H9 (cell line): ENCODE data around the gene DCST1. TPM values are rescaled to one million over a fixed set of nuclear protein-coding genes. Genes with fewer than 3 reads are reported as not detected.

Experiments used
- DNase-seq: peaks from one replicate; pipeline ENCODE4 v3.0.0-alpha.2; 2017
- H2AFZ ChIP-seq: one replicate; pipeline ENCODE4 v1.6.1; 2013; ENCODE audit warnings: mild to moderate bottlenecking, low read length, control low read depth, moderate library complexity
- H2AK5ac ChIP-seq: 2 replicates; pipeline ENCODE4 v1.6.1; 2013; ENCODE audit warnings: low read length, control low read depth, mixed read lengths; ENCODE audit not compliant: insufficient read length
- H2BK120ac ChIP-seq: one replicate; pipeline ENCODE4 v1.6.1; 2013; ENCODE audit warnings: low read depth, mild to moderate bottlenecking, low read length, control low read depth, inconsistent platforms; ENCODE audit not compliant: poor library complexity, severe bottlenecking
- H2BK12ac ChIP-seq: 2 replicates; pipeline ENCODE4 v1.6.1; 2013; ENCODE audit warnings: low read length, control low read depth, mixed read lengths, low read depth; ENCODE audit not compliant: insufficient read length
- H2BK15ac ChIP-seq: 2 replicates; pipeline ENCODE4 v1.6.1; 2013; ENCODE audit warnings: low read depth, low read length, control low read depth
- H2BK20ac ChIP-seq: one replicate; pipeline ENCODE4 v1.6.1; 2013; ENCODE audit warnings: low read depth, mild to moderate bottlenecking, low read length, control low read depth, inconsistent platforms; ENCODE audit not compliant: poor library complexity, severe bottlenecking
- H2BK5ac ChIP-seq: 2 replicates; pipeline ENCODE4 v1.6.1; 2013; ENCODE audit warnings: low read length, control low read depth, mixed read lengths; ENCODE audit not compliant: insufficient read length
- H3K14ac ChIP-seq: 2 replicates; pipeline ENCODE4 v1.6.1; 2013; ENCODE audit warnings: low read length, control low read depth; ENCODE audit not compliant: insufficient read depth
- H3K18ac ChIP-seq: 2 replicates; pipeline ENCODE4 v1.6.1; 2013; ENCODE audit warnings: low read depth, mild to moderate bottlenecking, mixed read lengths, low read length, control low read depth; ENCODE audit not compliant: insufficient read length
- H3K23ac ChIP-seq: 2 replicates; pipeline ENCODE4 v1.6.1; 2013; ENCODE audit warnings: low read length, control low read depth, mixed read lengths, low read depth; ENCODE audit not compliant: insufficient read length
- H3K23me2 ChIP-seq: 2 replicates; pipeline ENCODE4 v1.6.1; 2013; ENCODE audit warnings: low read depth, mild to moderate bottlenecking, mixed read lengths, low read length, control low read depth; ENCODE audit not compliant: insufficient read length, poor library complexity, severe bottlenecking
- H3K27ac ChIP-seq: 2 replicates; pipeline ENCODE4 v1.5.1; 2013; ENCODE audit warnings: low read length, control low read depth, mixed read lengths, low read depth; ENCODE audit not compliant: insufficient read length
- H3K27me3 ChIP-seq: 2 replicates; pipeline ENCODE4 v1.6.1; 2013; ENCODE audit warnings: low read length, control low read depth, inconsistent platforms; ENCODE audit not compliant: insufficient read depth
- H3K4ac ChIP-seq: 2 replicates; pipeline ENCODE4 v1.6.1; 2013; ENCODE audit warnings: low read depth, mild to moderate bottlenecking, control low read depth, inconsistent platforms, low read length, moderate library complexity
- H3K4me1 ChIP-seq: 2 replicates; pipeline ENCODE4 v1.6.1; 2013; ENCODE audit warnings: low read length, control low read depth, inconsistent platforms; ENCODE audit not compliant: insufficient read depth
- H3K4me2 ChIP-seq: 2 replicates; pipeline ENCODE4 v1.6.1; 2013; ENCODE audit warnings: low read length, control low read depth, mixed read lengths; ENCODE audit not compliant: insufficient read length, insufficient read depth
- H3K56ac ChIP-seq: 2 replicates; pipeline ENCODE4 v1.6.1; 2013; ENCODE audit warnings: low read depth, mild to moderate bottlenecking, mixed read lengths, low read length, control low read depth; ENCODE audit not compliant: insufficient read length
- H3K79me1 ChIP-seq: 2 replicates; pipeline ENCODE4 v1.6.1; 2013; ENCODE audit warnings: low read depth, mild to moderate bottlenecking, moderate library complexity, low read length, control low read depth, inconsistent platforms; ENCODE audit not compliant: insufficient read depth, poor library complexity, severe bottlenecking
- H3K79me2 ChIP-seq: 2 replicates; pipeline ENCODE4 v1.6.1; 2013; ENCODE audit warnings: low read length, control low read depth, inconsistent platforms; ENCODE audit not compliant: insufficient read depth
- H3K9ac ChIP-seq: 2 replicates; pipeline ENCODE4 v1.6.1; 2013; ENCODE audit warnings: low read length, control low read depth, mixed read lengths; ENCODE audit not compliant: insufficient read length; ENCODE audit errors: extremely low read depth
- H3K9me3 ChIP-seq: one replicate; pipeline ENCODE4 v1.6.1; 2013; ENCODE audit warnings: low read depth, low read length, inconsistent platforms; ENCODE audit not compliant: control insufficient read depth
- H3T11ph ChIP-seq: one replicate; pipeline ENCODE4 v1.6.1; 2013; ENCODE audit warnings: mild to moderate bottlenecking, low read length, control low read depth, inconsistent platforms
- H4K20me1 ChIP-seq: one replicate; pipeline ENCODE4 v1.6.1; 2013; ENCODE audit not compliant: control insufficient read depth, insufficient read length, insufficient read depth
- H4K5ac ChIP-seq: 2 replicates; pipeline ENCODE4 v1.6.1; 2013; ENCODE audit warnings: low read depth, mild to moderate bottlenecking, mixed read lengths, low read length, control low read depth; ENCODE audit not compliant: insufficient read length
- H4K8ac ChIP-seq: replicated peaks from 2 replicates; pipeline ENCODE4 v1.6.1; 2013; ENCODE audit warnings: low read length, control low read depth, mixed read lengths, low read depth; ENCODE audit not compliant: insufficient read length
- H4K91ac ChIP-seq: 2 replicates; pipeline ENCODE4 v1.6.1; 2013; ENCODE audit warnings: low read depth, mild to moderate bottlenecking, moderate library complexity, mixed read lengths, low read length, control low read depth; ENCODE audit not compliant: insufficient read length
- H3K27ac Mint-ChIP-seq, 3 experiments: 2 replicates in 2 of 3; 3 replicates in 1 of 3; pipeline ENCODE4 v1.8.0; 2020 to 2021; ENCODE audit warnings: mixed read lengths in 3 of 3, mild to moderate bottlenecking in 1 of 3, moderate library complexity in 1 of 3
- H3K27me3 Mint-ChIP-seq: 2 replicates; pipeline ENCODE4 v1.8.0; 2021; ENCODE audit warnings: low read depth, mild to moderate bottlenecking, moderate library complexity, mixed read lengths
- H3K36me3 Mint-ChIP-seq, 3 experiments: 2 replicates in 2 of 3; 3 replicates in 1 of 3; pipeline ENCODE4 v1.8.0; 2020 to 2021; ENCODE audit warnings: low read depth in 3 of 3, mixed read lengths in 3 of 3; ENCODE audit not compliant: insufficient read depth in 1 of 3
- H3K4me1 Mint-ChIP-seq, 2 experiments: 2 replicates each; pipeline ENCODE4 v1.8.0; 2020; ENCODE audit warnings: mixed read lengths in 2 of 2
- H3K4me3 Mint-ChIP-seq, 2 experiments: 2 replicates in 1 of 2; 3 replicates in 1 of 2; pipeline ENCODE4 v1.8.0; 2020 to 2021; ENCODE audit warnings: mild to moderate bottlenecking in 2 of 2, mixed read lengths in 2 of 2, moderate library complexity in 1 of 2
- H3K9me3 Mint-ChIP-seq, 2 experiments: 2 replicates in 1 of 2; 3 replicates in 1 of 2; pipeline ENCODE4 v1.8.0; 2020; ENCODE audit warnings: mild to moderate bottlenecking in 2 of 2, mixed read lengths in 2 of 2, moderate library complexity in 1 of 2
- WGBS: extraction: QIAGEN DNeasy Blood & Tissue Kit; methylation state at CpG from one replicate; pipeline ENCODE4 v1.1.7; 2013; ENCODE audit warnings: missing lambda C conversion rate, low lambda C conversion rate, mixed read lengths; ENCODE audit not compliant: insufficient read length; ENCODE audit errors: extremely low coverage; 5-methylcytosine and 5-hydroxymethylcytosine counted together
- total RNA-seq: library from RNA; stranded (reverse); gene quantifications from 2 replicates; pipeline ENCODE4 v1.2.1, GENCODE V29; 2021
- TF ChIP-seq, protein P1 (sequence below): fragments of 200-600 bp; sonication (generic); conservative IDR thresholded peaks from 3 replicates; pipeline ENCODE4 v1.8.0; 2021; ENCODE audit warnings: antibody characterized with exemption, mild to moderate bottlenecking

The DCST1 gene
- total RNA-seq, 1 experiment from 2014 or later, result not detected

- peaks cover 12 to 33% of the 10 kb centered on the region in 2 experiments for H3K4me1 Mint-ChIP-seq
- peaks cover 2% of the 10 kb centered on the region for H4K20me1 ChIP-seq
These were observed 9.2 kb downstream of the DCST1 start for GRCh38 chr1:155042789-155043188.

More at GRCh38 chr1:155042789-155043188, 9.2 kb downstream of the DCST1 start:
- H2AK5ac ChIP-seq, result no peak overlapping the region
- H2BK5ac ChIP-seq, result no peak overlapping the region
- no peak overlapping the region for H4K8ac ChIP-seq
- no peak overlapping the region for H2BK20ac ChIP-seq
- no peak overlapping the region for H2BK120ac ChIP-seq
- H2AFZ ChIP-seq, result no peak overlapping the region
- no peak overlapping the region for H4K91ac ChIP-seq
- no peaks in the 10 kb centered on the region for H3K79me1 ChIP-seq
- no peak overlapping the region for H3K56ac ChIP-seq
- no peaks in the 10 kb centered on the region for H3K9me3 ChIP-seq
- H3K27me3 ChIP-seq, result no peaks in the 10 kb centered on the region
- no peaks in the 10 kb centered on the region for H3K23me2 ChIP-seq
- no peak overlapping the region for H3K27ac Mint-ChIP-seq
- H3K4me2 ChIP-seq, result no peak overlapping the region
- no peaks in the 10 kb centered on the region; a peak in 1 of 5 replicates for H3K9me3 Mint-ChIP-seq
- H3K27ac ChIP-seq, result no peak overlapping the region
- H3K79me2 ChIP-seq, result no peaks in the 10 kb centered on the region
- H3K4me3 Mint-ChIP-seq, result no peak overlapping the region
- no peak overlapping the region for H4K5ac ChIP-seq
- H3K9ac ChIP-seq, result no peak overlapping the region
- no peak overlapping the region for H3K14ac ChIP-seq
- WGBS, result no CpG with 5 or more reads among the region's 5 CpGs
- H3K4ac ChIP-seq, result no peak overlapping the region
- TF ChIP-seq, protein P1, sequence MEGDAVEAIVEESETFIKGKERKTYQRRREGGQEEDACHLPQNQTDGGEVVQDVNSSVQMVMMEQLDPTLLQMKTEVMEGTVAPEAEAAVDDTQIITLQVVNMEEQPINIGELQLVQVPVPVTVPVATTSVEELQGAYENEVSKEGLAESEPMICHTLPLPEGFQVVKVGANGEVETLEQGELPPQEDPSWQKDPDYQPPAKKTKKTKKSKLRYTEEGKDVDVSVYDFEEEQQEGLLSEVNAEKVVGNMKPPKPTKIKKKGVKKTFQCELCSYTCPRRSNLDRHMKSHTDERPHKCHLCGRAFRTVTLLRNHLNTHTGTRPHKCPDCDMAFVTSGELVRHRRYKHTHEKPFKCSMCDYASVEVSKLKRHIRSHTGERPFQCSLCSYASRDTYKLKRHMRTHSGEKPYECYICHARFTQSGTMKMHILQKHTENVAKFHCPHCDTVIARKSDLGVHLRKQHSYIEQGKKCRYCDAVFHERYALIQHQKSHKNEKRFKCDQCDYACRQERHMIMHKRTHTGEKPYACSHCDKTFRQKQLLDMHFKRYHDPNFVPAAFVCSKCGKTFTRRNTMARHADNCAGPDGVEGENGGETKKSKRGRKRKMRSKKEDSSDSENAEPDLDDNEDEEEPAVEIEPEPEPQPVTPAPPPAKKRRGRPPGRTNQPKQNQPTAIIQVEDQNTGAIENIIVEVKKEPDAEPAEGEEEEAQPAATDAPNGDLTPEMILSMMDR, result no peak
- H3K27me3 Mint-ChIP-seq, result peaks cover 31% of the 10 kb centered on the region
- H3K23ac ChIP-seq, result no peak overlapping the region
- no peak overlapping the region for H2BK15ac ChIP-seq
- H3K18ac ChIP-seq, result no peak overlapping the region
- H3K4me1 ChIP-seq, result no peaks in the 10 kb centered on the region
- no peak for DNase-seq
- H3K36me3 Mint-ChIP-seq, result no peaks in the 10 kb centered on the region; a peak in 1 of 7 replicates
- H2BK12ac ChIP-seq, result no peak overlapping the region
- no peak overlapping the region for H3T11ph ChIP-seq
